ENCODE data around the gene ARL6IP6. TPM values are rescaled to one million over a fixed set of nuclear protein-coding genes. Genes with fewer than 3 reads are reported as not detected.

The ARL6IP6 gene
- total and polyA plus RNA-seq, 2 of the 13 experiments (the other 11 are each of a cell fraction or from before 2014, with no cell fraction given) = 45.0 to 65.9 TPM

- TF ChIP-seq ARID5B (CRISPR knock-in tag; IDR thresholded peaks at IDR 0.05) = no peak
- peak; percentile 81 for TF ChIP-seq ZNF878 (CRISPR knock-in tag; IDR thresholded peaks at IDR 0.05)
- no peak for TF ChIP-seq CREM (IDR thresholded peaks at IDR 0.05)
- TF ChIP-seq CREM (CRISPR knock-in tag; IDR thresholded peaks at IDR 0.05) = 0 out of 2 replicates have a peak, but pooled peaks have one; percentile 16
- TF ChIP-seq HMGA1 (CRISPR knock-in tag; conservative IDR thresholded peaks at IDR 0.05) = no peak
- TF ChIP-seq EZH2 (conservative IDR thresholded peaks at IDR 0.05; ENCODE audit: low read depth, low read length) = no peak
- TF ChIP-seq ZNF451 (CRISPR knock-in tag; IDR thresholded peaks at IDR 0.05) = no peak
- TF ChIP-seq ZBTB46 (CRISPR knock-in tag; IDR thresholded peaks at IDR 0.05; ENCODE audit: borderline replicate concordance) = no peak; the same call in 1 of the 2 replicates
- TF ChIP-seq ATF7 (IDR thresholded peaks at IDR 0.05) = peak; percentile 89
- 0 out of 2 replicates have a peak, but pooled peaks have one; percentile 52 for TF ChIP-seq ATF7 (CRISPR knock-in tag; IDR thresholded peaks at IDR 0.05)
- TF ChIP-seq SRSF4 (IDR thresholded peaks at IDR 0.05; ENCODE audit: low read depth, low read length, poor library complexity, severe bottlenecking) = no peak
- TF ChIP-seq NPAS2 (CRISPR knock-in tag; IDR thresholded peaks at IDR 0.05; ENCODE audit: borderline replicate concordance) = no peak
- peak; percentile 48; the same call in 1 of the 2 replicates for TF ChIP-seq ZNF547 (CRISPR knock-in tag; IDR thresholded peaks at IDR 0.05)
- peak; percentile 87 for TF ChIP-seq THAP7 (CRISPR knock-in tag; IDR thresholded peaks at IDR 0.05)
- TF ChIP-seq HMG20B (CRISPR knock-in tag; conservative IDR thresholded peaks at IDR 0.05) = no peak
- TF ChIP-seq PCBP2 (optimal IDR thresholded peaks at IDR 0.05; ENCODE audit: low read depth, low read length, poor library complexity, severe bottlenecking) = no peak
- TF ChIP-seq ZNF776 (CRISPR knock-in tag; IDR thresholded peaks at IDR 0.05) = peak; percentile 96
- TF ChIP-seq HNF4A (CRISPR knock-in tag; IDR thresholded peaks at IDR 0.05) = no peak; the same call in 1 of the 2 replicates
- TF ChIP-seq ZNF256 (CRISPR knock-in tag; conservative IDR thresholded peaks at IDR 0.05) = no peak
- TF ChIP-seq DZIP1 (CRISPR knock-in tag; IDR thresholded peaks at IDR 0.05) = peak; percentile 96
- peak; percentile 98 for TF ChIP-seq ZNF891 (CRISPR knock-in tag; IDR thresholded peaks at IDR 0.05)
Observed at GRCh38 chr2:152718076-152718908, at the start of gene ARL6IP6 (continued).
